ENCODE measurements around the gene ITIH5. TPM values are rescaled to one million over a fixed set of nuclear protein-coding genes. Genes with fewer than 3 reads are reported as not detected.

The ITIH5 gene
- total RNA-seq, 2 experiments from 2014 or later, result not detected

GRCh38 chr10:7541137-7542087 lies 125.4 kb downstream of the ITIH5 start:
- no peak for DNase-seq (ENCODE audit: low spot score)
- H3K4me2 ChIP-seq (ENCODE audit: low read length), result no peak overlapping the region
- no TSS peak for BruUV-seq (replicated peaks)

GRCh38 chr10:7538970-7539654 lies 127.7 kb downstream of the ITIH5 start:
- H3K79me2 ChIP-seq (ENCODE audit: insufficient read depth, low read depth, low read length), result no peaks in the 10 kb centered on the region
- no peaks in the 10 kb centered on the region for H3K9me2 ChIP-seq (ENCODE audit: insufficient read depth, low read length)
- no peak for DNase-seq (ENCODE audit: low spot score)
- H3K27ac ChIP-seq (ENCODE audit: low read depth, low read length, poor library complexity, severe bottlenecking), result no peak overlapping the region
- BruUV-seq (replicated peaks), result no TSS peak
- intact Hi-C loops (cut with micrococcal nuclease; ENCODE audit: unreplicated experiment), result no loop called here
- no peak overlapping the region for H3K4me2 ChIP-seq (ENCODE audit: low read length)
- H3K4me3 ChIP-seq (ENCODE audit: low read depth, low read length, poor library complexity, severe bottlenecking), result no peak overlapping the region
- TF ChIP-seq CTCF (conservative IDR thresholded peaks at IDR 0.05; ENCODE audit: low read length) (no peak), EZH2phosphoT487 (IDR thresholded peaks at IDR 0.05; ENCODE audit: borderline replicate concordance, low read depth, low read length) (no peak)
- no peaks in the 10 kb centered on the region for H3K4me1 ChIP-seq (ENCODE audit: insufficient read depth, low read length, poor library complexity, severe bottlenecking)
- CTCF ChIA-PET (ENCODE audit: unreplicated experiment), result no interaction called here
- POLR2A ChIA-PET, result no interaction called here
- H3K36me3 ChIP-seq (ENCODE audit: insufficient read depth, low read length), result no peaks in the 10 kb centered on the region
- H4K20me1 ChIP-seq (ENCODE audit: insufficient read depth, low read length), result no peaks in the 10 kb centered on the region
- H2AFZ ChIP-seq (ENCODE audit: low read length), result peak overlapping the region; percentile 70; the same call in 1 of the 2 replicates
- 0 out of 2 replicates have a peak, but pooled peaks cover 3% of the 10 kb centered on the region for H3K9me3 ChIP-seq (ENCODE audit: low read length)

More at GRCh38 chr10:7541137-7542087, 125.4 kb downstream of the ITIH5 start:
- intact Hi-C loops (cut with micrococcal nuclease; ENCODE audit: unreplicated experiment), result no loop called here
- TF ChIP-seq EZH2phosphoT487 (IDR thresholded peaks at IDR 0.05; ENCODE audit: borderline replicate concordance, low read depth, low read length) (no peak), CTCF (conservative IDR thresholded peaks at IDR 0.05; ENCODE audit: low read length) (no peak)
- Histone ChIP-seq H3K79me2 (ENCODE audit: insufficient read depth, low read depth, low read length) (no peaks in the 10 kb centered on the region), H2AFZ (ENCODE audit: low read length) (no peak overlapping the region), H3K4me1 (ENCODE audit: insufficient read depth, low read length, poor library complexity, severe bottlenecking) (no peaks in the 10 kb centered on the region), H3K9me2 (ENCODE audit: insufficient read depth, low read length) (no peaks in the 10 kb centered on the region), H3K27ac (ENCODE audit: low read depth, low read length, poor library complexity, severe bottlenecking) (no peak overlapping the region), H3K9me3 (ENCODE audit: low read length) (0 out of 2 replicates have a peak, but pooled peaks cover 3% of the 10 kb centered on the region), H3K4me3 (ENCODE audit: low read depth, low read length, poor library complexity, severe bottlenecking) (no peak overlapping the region), H3K36me3 (ENCODE audit: insufficient read depth, low read length) (no peaks in the 10 kb centered on the region), H4K20me1 (ENCODE audit: insufficient read depth, low read length) (no peaks in the 10 kb centered on the region)
- ChIA-PET POLR2A (interaction anchor here (0.9 kb wide), 1 partner anchor 20 kb away, joined by 6 read pairs; no protein-coding TSS in a partner anchor), CTCF (ENCODE audit: unreplicated experiment) (no interaction called here)

Data from OCI-LY7 (cell line).